Type B pancreatic cell (in vitro differentiated cells): ENCODE measurements around the gene SH3RF3. TPM values are rescaled to one million over a fixed set of nuclear protein-coding genes. Genes with fewer than 3 reads are reported as not detected.
A peak's percentile ranks its signal among the peaks of the same experiment; 100 is the strongest.

Experiments
- DNase-seq: peaks from one replicate; pipeline ENCODE4 v3.0.0; 2021; ENCODE audit warnings: mixed read lengths; ENCODE audit not compliant: unreplicated experiment; ENCODE audit errors: extremely low spot score
- H3K27ac Mint-ChIP-seq: 2 replicates; pipeline ENCODE4 v1.8.0; 2021; ENCODE audit warnings: mild to moderate bottlenecking, mixed read lengths
- H3K27me3 Mint-ChIP-seq: 2 replicates; pipeline ENCODE4 v1.8.0; 2021; ENCODE audit warnings: mixed read lengths
- H3K36me3 Mint-ChIP-seq: 2 replicates; pipeline ENCODE4 v1.8.0; 2021; ENCODE audit warnings: mixed read lengths
- H3K4me1 Mint-ChIP-seq: one replicate; pipeline ENCODE4 v1.8.0; 2021; ENCODE audit warnings: mixed read lengths; ENCODE audit not compliant: unreplicated experiment
- H3K4me3 Mint-ChIP-seq: 2 replicates; pipeline ENCODE4 v1.8.0; 2021; ENCODE audit warnings: mild to moderate bottlenecking, mixed read lengths
- H3K9me3 Mint-ChIP-seq: 2 replicates; pipeline ENCODE4 v1.8.0; 2021; ENCODE audit warnings: mixed read lengths
- total RNA-seq: library from RNA; stranded (reverse); gene quantifications from 2 replicates; pipeline ENCODE4 v1.2.1, GENCODE V29; 2021; ENCODE audit warnings: low replicate concordance
- TF ChIP-seq, protein P1 (sequence below): fragments of 200-600 bp; sonication (generic); conservative IDR thresholded peaks from 2 replicates; pipeline ENCODE4 v1.5.0; 2021; ENCODE audit warnings: antibody characterized with exemption, mild to moderate bottlenecking

Gene SH3RF3
- total RNA-seq, 1 donor from 2014 or later, result 13.9 TPM

DNA sequence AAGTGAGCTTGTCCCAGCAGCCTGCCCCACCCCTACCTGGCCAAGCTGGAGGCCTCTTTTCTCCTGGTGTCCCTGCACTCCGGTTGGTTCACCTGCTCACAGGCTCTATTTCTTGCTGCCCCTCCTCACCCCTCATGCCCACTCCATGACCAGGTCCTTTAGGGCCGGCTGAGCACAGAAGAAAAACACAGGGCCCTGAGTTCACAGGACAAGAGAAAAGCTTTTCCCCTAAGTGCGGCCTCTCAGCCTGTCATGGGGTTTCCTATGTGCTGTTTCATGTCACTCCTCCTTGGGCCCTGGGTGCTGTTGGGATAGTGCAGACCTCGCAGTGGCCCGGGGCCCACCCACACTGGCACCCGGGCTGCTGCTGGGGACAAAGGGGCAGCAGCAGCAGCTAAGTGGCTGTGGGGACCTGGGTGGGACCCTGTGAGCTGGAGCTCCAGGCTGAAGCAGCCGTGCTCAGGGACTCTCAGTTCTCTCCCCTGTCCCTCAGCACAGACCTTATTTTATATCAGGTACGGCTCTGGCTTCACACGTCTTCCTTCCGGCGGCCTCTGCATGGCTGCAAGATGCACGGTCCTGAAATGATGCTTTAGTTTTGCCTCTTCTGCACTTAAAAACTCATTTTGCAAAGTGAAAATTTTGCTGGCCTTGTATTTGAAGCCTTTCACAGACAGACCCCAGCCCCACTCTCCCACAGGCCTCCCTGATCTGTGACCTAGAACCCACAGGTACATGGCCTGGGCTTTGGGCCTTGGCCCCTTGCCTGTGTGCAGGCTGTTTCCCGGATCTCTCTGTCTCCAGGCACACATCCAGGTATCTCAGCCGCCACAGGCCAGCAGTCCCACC is 71.8 kb downstream of the SH3RF3 start:
- Mint-ChIP-seq H3K4me1 (peaks cover 31% of the 10 kb centered on the region), H3K27me3 (no peaks in the 10 kb centered on the region), H3K27ac (no peak overlapping the region), H3K36me3 (no peaks in the 10 kb centered on the region), H3K9me3 (no peaks in the 10 kb centered on the region), H3K4me3 (no peak overlapping the region)
- TF ChIP-seq, protein P1, sequence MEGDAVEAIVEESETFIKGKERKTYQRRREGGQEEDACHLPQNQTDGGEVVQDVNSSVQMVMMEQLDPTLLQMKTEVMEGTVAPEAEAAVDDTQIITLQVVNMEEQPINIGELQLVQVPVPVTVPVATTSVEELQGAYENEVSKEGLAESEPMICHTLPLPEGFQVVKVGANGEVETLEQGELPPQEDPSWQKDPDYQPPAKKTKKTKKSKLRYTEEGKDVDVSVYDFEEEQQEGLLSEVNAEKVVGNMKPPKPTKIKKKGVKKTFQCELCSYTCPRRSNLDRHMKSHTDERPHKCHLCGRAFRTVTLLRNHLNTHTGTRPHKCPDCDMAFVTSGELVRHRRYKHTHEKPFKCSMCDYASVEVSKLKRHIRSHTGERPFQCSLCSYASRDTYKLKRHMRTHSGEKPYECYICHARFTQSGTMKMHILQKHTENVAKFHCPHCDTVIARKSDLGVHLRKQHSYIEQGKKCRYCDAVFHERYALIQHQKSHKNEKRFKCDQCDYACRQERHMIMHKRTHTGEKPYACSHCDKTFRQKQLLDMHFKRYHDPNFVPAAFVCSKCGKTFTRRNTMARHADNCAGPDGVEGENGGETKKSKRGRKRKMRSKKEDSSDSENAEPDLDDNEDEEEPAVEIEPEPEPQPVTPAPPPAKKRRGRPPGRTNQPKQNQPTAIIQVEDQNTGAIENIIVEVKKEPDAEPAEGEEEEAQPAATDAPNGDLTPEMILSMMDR, result no peak
- DNase-seq, result peak; percentile 54

DNA sequence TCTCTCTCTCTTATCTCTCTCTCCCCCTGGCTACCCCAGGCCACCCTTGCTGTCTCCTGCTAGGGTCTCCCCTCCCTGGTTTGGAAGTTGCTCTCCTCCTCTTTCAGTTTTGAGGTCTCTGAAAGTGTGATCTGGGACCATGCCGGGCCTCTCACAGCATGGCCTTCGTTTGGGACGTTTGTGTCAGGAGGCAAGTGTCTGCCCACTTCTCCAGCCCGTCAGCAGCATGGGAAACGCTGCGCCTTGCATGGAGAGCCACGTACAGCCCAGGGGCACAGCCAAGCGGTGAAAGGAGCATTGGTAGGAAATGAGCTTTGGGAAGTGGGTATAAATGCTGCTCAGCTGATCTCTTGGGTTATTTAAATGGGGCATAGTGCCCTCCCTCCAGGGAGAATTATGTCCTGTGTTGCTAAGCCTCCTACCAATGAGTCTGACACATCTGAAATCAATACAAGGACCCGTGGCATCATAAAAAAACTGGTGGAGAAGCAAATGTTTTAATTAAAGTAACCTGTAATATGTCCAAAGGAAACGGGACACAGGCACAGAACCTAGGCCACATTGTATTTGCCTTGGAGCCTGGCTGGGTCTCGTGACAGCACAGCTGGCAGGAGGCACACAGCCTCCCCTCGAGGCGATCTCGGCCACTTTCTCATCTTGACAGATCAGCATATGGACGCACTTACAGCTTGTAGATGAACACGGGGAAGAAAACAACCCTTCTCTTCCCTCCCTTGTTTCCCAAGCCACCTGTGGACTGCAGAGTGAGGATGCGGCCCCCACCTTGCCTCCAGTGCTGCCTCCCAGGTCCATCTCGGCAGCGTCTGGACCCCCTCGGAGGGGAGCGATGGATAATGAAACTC is 72.7 kb downstream of the SH3RF3 start:
- H3K4me3 Mint-ChIP-seq, result no peak overlapping the region
- no peaks in the 10 kb centered on the region for H3K27me3 Mint-ChIP-seq
- H3K9me3 Mint-ChIP-seq, result no peaks in the 10 kb centered on the region
- TF ChIP-seq, protein P1, result no peak
- H3K27ac Mint-ChIP-seq, result no peak overlapping the region
- DNase-seq, result peak; percentile 67
- no peaks in the 10 kb centered on the region for H3K36me3 Mint-ChIP-seq
- peaks cover 31% of the 10 kb centered on the region for H3K4me1 Mint-ChIP-seq

DNA sequence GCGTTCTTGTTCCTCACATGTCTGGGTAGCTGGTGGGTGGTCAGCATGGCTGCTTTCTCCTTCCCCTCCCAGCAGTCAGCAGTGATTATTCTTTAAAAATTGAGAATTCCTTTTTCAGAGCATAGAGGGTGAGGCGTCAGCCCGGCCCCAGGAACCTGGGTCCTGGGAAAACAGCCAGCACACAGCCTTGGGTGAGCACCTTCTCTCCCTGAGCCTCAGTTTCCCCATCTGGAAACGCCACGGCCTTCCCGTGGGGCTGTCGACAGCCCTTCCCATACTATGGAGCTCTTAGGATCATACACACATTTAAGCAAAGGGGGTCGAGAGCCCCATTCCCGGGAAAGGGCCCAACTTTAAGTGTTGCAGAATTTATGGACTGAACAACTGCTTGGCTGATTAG is 73.5 kb downstream of the SH3RF3 start:
- Mint-ChIP-seq H3K36me3 (no peaks in the 10 kb centered on the region), H3K27me3 (no peaks in the 10 kb centered on the region), H3K4me1 (peaks cover 35% of the 10 kb centered on the region), H3K9me3 (no peaks in the 10 kb centered on the region), H3K4me3 (no peak overlapping the region), H3K27ac (no peak overlapping the region)
- TF ChIP-seq, protein P1, result no peak
- peak; percentile 50 for DNase-seq

DNA sequence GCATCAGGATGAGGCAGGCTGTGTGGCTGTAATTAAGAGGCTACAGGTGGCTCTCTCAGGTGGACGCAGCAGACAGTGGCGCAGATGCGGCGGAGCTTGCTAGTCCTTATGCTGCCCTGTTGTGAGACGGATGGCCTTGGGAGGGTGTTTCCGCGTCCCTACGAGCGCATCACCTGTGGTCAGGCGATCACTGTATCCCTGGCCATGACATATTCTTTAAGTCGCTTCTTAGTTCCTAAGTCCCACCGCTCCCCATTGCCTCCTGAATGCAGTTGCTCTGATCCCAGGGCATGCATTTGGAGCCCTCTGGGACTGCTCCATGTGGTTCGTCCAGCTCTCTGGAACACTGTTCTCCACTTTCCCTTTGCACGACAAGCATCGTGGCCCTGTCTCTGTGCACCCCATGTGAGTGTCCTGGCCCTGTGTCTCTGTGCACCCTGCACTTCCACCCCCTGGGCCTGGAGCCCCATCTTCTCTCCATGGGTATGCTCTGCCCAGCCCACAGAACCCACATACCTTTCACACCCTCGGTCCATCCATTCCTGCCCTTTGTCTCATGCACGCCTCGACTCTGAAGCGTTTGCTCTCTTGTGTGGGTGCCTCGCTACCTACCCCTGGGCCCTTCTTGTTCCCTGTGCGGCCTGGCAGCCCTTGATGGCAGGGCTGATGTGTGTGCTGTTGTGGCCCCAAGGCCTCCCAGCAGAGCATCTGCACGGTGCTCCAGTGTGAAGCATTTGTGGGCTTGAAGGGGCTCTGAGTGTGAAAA is 74.4 kb downstream of the SH3RF3 start:
- Mint-ChIP-seq H3K36me3 (no peaks in the 10 kb centered on the region), H3K4me3 (no peak overlapping the region), H3K27ac (no peak overlapping the region), H3K9me3 (no peaks in the 10 kb centered on the region), H3K27me3 (no peaks in the 10 kb centered on the region), H3K4me1 (peaks cover 31% of the 10 kb centered on the region)
- TF ChIP-seq, protein P1, result no peak
- DNase-seq, result no peak

DNA sequence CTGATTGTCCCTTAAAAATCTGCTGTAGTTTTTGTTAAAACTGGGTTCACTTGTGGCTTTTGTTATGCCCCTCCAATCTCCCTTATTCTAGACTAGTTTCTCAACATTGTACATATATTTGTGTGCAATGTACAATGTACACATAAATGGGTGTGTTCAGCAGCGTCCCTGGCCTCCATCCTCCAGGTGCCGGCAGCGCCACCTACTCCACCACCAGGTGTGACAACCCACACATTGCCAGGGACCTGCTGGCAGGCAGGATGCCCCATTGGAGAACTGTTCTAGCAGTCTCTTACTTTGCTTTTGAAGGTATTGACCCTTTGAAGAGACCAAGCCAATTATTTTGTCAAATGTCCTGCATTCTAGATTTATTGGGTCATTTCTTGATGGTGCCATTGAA is 75.4 kb downstream of the SH3RF3 start:
- peaks cover 35% of the 10 kb centered on the region for H3K4me1 Mint-ChIP-seq
- no peaks in the 10 kb centered on the region for H3K9me3 Mint-ChIP-seq
- DNase-seq, result no peak
- no peak overlapping the region for H3K27ac Mint-ChIP-seq
- H3K36me3 Mint-ChIP-seq, result no peaks in the 10 kb centered on the region
- no peak overlapping the region for H3K4me3 Mint-ChIP-seq
- H3K27me3 Mint-ChIP-seq, result no peaks in the 10 kb centered on the region
- TF ChIP-seq, protein P1, result no peak
